ENCODE data around the gene TMEM41B. TPM values are rescaled to one million over a fixed set of nuclear protein-coding genes. Genes with fewer than 3 reads are reported as not detected.
"Not testable (repeated sequence)": the region's sequence is repeated elsewhere in the genome, so short reads cannot be mapped to it uniquely, and the experiment has no call there.

Gene TMEM41B
- total RNA-seq, 2 donors from 2014 or later = 22.7 to 32.6 TPM

GRCh38 chr11:9260838-9261146 is 53.6 kb downstream of the TMEM41B start:
- H3K27me3 Mint-ChIP-seq; H3K9me3 ChIP-seq (ENCODE audit: control insufficient read depth, low read length, poor library complexity, severe bottlenecking); H3K36me3 Mint-ChIP-seq (ENCODE audit: low read depth); DNase-seq: not testable (repeated sequence)
- Mint-ChIP-seq H3K4me3 (peak overlapping the region; percentile 47), H3K4me1 (peaks cover 33% of the 10 kb centered on the region), H3K27ac (peak overlapping the region; percentile 74)
- ATAC-seq = peak; percentile 41

GRCh38 chr11:9259981-9260837 is 54.2 kb downstream of the TMEM41B start:
- peaks cover 2% of the 10 kb centered on the region for H3K36me3 Mint-ChIP-seq (ENCODE audit: low read depth)
- ATAC-seq = no peak
- no peak for DNase-seq
- peaks cover 32% of the 10 kb centered on the region for H3K4me1 Mint-ChIP-seq
- H3K27me3 Mint-ChIP-seq = no peaks in the 10 kb centered on the region
- no peaks in the 10 kb centered on the region for H3K9me3 ChIP-seq (ENCODE audit: control insufficient read depth, low read length, poor library complexity, severe bottlenecking)
- H3K4me3 Mint-ChIP-seq = peak overlapping the region; percentile 84
- H3K27ac Mint-ChIP-seq = peak overlapping the region; percentile 74

GRCh38 chr11:9258279-9258678 is 56.1 kb downstream of the TMEM41B start:
- not testable (repeated sequence) for ATAC-seq; H3K4me3 Mint-ChIP-seq; H3K27me3 Mint-ChIP-seq; DNase-seq; H3K36me3 Mint-ChIP-seq (ENCODE audit: low read depth); H3K9me3 ChIP-seq (ENCODE audit: control insufficient read depth, low read length, poor library complexity, severe bottlenecking); H3K27ac Mint-ChIP-seq
- H3K4me1 Mint-ChIP-seq = peaks cover 29% of the 10 kb centered on the region

GRCh38 chr11:9254416-9254815 is 60.0 kb downstream of the TMEM41B start:
- H3K4me1 Mint-ChIP-seq = peaks cover 28% of the 10 kb centered on the region
- no peaks in the 10 kb centered on the region for H3K27me3 Mint-ChIP-seq
- H3K9me3 ChIP-seq (ENCODE audit: control insufficient read depth, low read length, poor library complexity, severe bottlenecking) = no peaks in the 10 kb centered on the region
- DNase-seq (no peak), ATAC-seq (no peak)
- no peak overlapping the region for H3K4me3 Mint-ChIP-seq
- H3K27ac Mint-ChIP-seq = peak overlapping the region; percentile 47
- H3K36me3 Mint-ChIP-seq (ENCODE audit: low read depth) = peaks cover 2% of the 10 kb centered on the region

GRCh38 chr11:9253086-9253485 is 61.3 kb downstream of the TMEM41B start:
- Mint-ChIP-seq H3K4me3 (no peak overlapping the region), H3K36me3 (ENCODE audit: low read depth) (peaks cover 2% of the 10 kb centered on the region), H3K27ac (peak overlapping the region; percentile 21), H3K4me1 (peaks cover 34% of the 10 kb centered on the region), H3K27me3 (no peaks in the 10 kb centered on the region)
- DNase-seq = no peak
- no peaks in the 10 kb centered on the region for H3K9me3 ChIP-seq (ENCODE audit: control insufficient read depth, low read length, poor library complexity, severe bottlenecking)
- ATAC-seq = no peak

GRCh38 chr11:9251311-9251710 is 63.1 kb downstream of the TMEM41B start:
- no peaks in the 10 kb centered on the region for H3K27me3 Mint-ChIP-seq
- DNase-seq = no peak
- peak overlapping the region; percentile 25 for H3K4me3 Mint-ChIP-seq
- H3K27ac Mint-ChIP-seq = peak overlapping the region; percentile 77
- no peaks in the 10 kb centered on the region for H3K36me3 Mint-ChIP-seq (ENCODE audit: low read depth)
- peak; percentile 36 for ATAC-seq
- H3K4me1 Mint-ChIP-seq = peaks cover 40% of the 10 kb centered on the region
- no peaks in the 10 kb centered on the region for H3K9me3 ChIP-seq (ENCODE audit: control insufficient read depth, low read length, poor library complexity, severe bottlenecking)

GRCh38 chr11:9250139-9250582 is 64.2 kb downstream of the TMEM41B start:
- Mint-ChIP-seq H3K4me3 (peak overlapping the region; percentile 74), H3K27me3 (no peaks in the 10 kb centered on the region), H3K4me1 (peaks cover 44% of the 10 kb centered on the region), H3K27ac (peak overlapping the region; percentile 77), H3K36me3 (ENCODE audit: low read depth) (no peaks in the 10 kb centered on the region)
- no peaks in the 10 kb centered on the region for H3K9me3 ChIP-seq (ENCODE audit: control insufficient read depth, low read length, poor library complexity, severe bottlenecking)
- no peak for DNase-seq
- peak; percentile 93 for ATAC-seq

GRCh38 chr11:9249252-9249651 is 65.1 kb downstream of the TMEM41B start:
- DNase-seq = no peak
- H3K9me3 ChIP-seq (ENCODE audit: control insufficient read depth, low read length, poor library complexity, severe bottlenecking) = no peaks in the 10 kb centered on the region
- no peaks in the 10 kb centered on the region for H3K27me3 Mint-ChIP-seq
- ATAC-seq = no peak
- H3K4me3 Mint-ChIP-seq = peak overlapping the region; percentile 74
- H3K4me1 Mint-ChIP-seq = peaks cover 42% of the 10 kb centered on the region
- H3K27ac Mint-ChIP-seq = peak overlapping the region; percentile 77
- H3K36me3 Mint-ChIP-seq (ENCODE audit: low read depth) = no peaks in the 10 kb centered on the region

- no peaks in the 10 kb centered on the region for H3K27me3 Mint-ChIP-seq
- H3K9me3 ChIP-seq (ENCODE audit: control insufficient read depth, low read length, poor library complexity, severe bottlenecking) = no peaks in the 10 kb centered on the region
- H3K27ac Mint-ChIP-seq = no peak overlapping the region
- DNase-seq (no peak), ATAC-seq (no peak)
- H3K4me3 Mint-ChIP-seq = no peak overlapping the region
- no peaks in the 10 kb centered on the region for H3K36me3 Mint-ChIP-seq (ENCODE audit: low read depth)
- peaks cover 42% of the 10 kb centered on the region for H3K4me1 Mint-ChIP-seq
Observed at GRCh38 chr11:9247863-9248262, 66.5 kb downstream of the TMEM41B start.

GRCh38 chr11:9236242-9236641 is 78.2 kb downstream of the TMEM41B start:
- H3K4me1 Mint-ChIP-seq = peaks cover 20% of the 10 kb centered on the region
- not testable (repeated sequence) for ATAC-seq; H3K36me3 Mint-ChIP-seq (ENCODE audit: low read depth); H3K27me3 Mint-ChIP-seq; DNase-seq; H3K27ac Mint-ChIP-seq; H3K9me3 ChIP-seq (ENCODE audit: control insufficient read depth, low read length, poor library complexity, severe bottlenecking); H3K4me3 Mint-ChIP-seq

- H3K36me3 Mint-ChIP-seq (ENCODE audit: low read depth) = no peaks in the 10 kb centered on the region
- ATAC-seq = no peak
- no peak for DNase-seq
- H3K4me1 Mint-ChIP-seq = peaks cover 27% of the 10 kb centered on the region
- no peak overlapping the region for H3K4me3 Mint-ChIP-seq
- no peaks in the 10 kb centered on the region for H3K9me3 ChIP-seq (ENCODE audit: control insufficient read depth, low read length, poor library complexity, severe bottlenecking)
- H3K27me3 Mint-ChIP-seq = no peaks in the 10 kb centered on the region
- H3K27ac Mint-ChIP-seq = peak overlapping the region; percentile 27
Observed at GRCh38 chr11:9232482-9232881, 81.9 kb downstream of the TMEM41B start.

GRCh38 chr11:9231848-9232177 is 82.6 kb downstream of the TMEM41B start:
- peak overlapping the region; percentile 37 for H3K27ac Mint-ChIP-seq
- H3K27me3 Mint-ChIP-seq = no peaks in the 10 kb centered on the region
- peaks cover 27% of the 10 kb centered on the region for H3K4me1 Mint-ChIP-seq
- no peaks in the 10 kb centered on the region for H3K36me3 Mint-ChIP-seq (ENCODE audit: low read depth)
- no peak for DNase-seq
- peak; percentile 37 for ATAC-seq
- no peaks in the 10 kb centered on the region for H3K9me3 ChIP-seq (ENCODE audit: control insufficient read depth, low read length, poor library complexity, severe bottlenecking)
- peak overlapping the region; percentile 36 for H3K4me3 Mint-ChIP-seq
